DMS53 (cell line): Measurements from ENCODE around the gene CHGA.
A peak's percentile ranks its signal among the peaks of the same experiment; 100 is the strongest.

Experiments used
- DNase-seq: peaks from one replicate; lab custom pipeline; 2025; lab: John Stamatoyannopoulos, UW

Gene CHGA

DNA sequence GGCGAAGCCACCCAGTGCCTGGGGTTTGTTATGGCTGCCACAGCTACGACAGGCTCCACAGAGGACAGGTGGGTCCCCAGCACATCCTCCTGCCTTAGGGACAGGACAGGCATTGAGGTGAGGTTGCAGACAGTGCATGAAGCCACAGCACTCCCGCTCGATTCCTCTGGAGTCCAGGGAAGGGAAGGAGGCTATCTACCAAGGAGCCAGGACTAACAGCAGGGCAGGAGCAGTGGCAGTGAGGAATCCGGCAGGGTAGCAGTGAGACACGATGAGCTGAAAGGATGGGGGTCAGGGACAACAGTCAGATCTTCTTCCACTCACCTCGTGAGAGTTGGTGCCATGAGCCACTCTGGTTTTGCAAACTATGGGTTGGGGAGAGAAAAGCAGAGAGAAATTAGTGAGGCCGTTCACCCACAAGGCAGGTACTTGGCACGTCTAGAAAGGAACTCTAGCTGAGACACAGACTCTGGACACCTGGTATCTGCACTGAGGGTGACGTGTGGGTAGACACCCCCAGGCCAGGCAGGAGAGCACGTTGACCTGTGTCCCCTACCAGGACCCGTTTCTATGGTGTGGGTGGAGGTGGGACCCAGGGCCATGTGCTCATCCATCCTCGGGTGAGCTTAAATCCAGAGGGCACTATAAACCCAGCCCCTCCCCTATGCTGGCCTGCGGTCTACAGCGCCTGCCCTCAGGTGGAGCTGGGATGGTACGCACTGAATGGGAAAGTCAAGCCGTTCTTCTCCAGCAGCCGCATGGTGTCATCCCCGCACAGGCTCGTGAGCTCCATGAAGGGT lies 39.3 kb downstream of the CHGA start:
- DNase-seq, result no peak

DNA sequence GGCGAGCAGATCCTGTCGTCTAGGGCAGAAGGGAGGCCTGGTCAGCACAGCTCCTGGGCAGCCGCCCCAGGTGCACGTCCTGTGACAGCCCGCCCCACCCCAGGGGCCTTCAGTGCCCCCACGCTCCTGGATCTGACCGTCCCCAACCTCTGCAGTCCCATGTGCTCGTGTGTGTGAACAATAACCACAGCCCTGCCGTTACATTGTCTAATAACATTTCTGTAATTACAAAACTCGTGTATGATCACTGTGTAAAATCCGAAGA lies 39.8 kb downstream of the CHGA start:
- no peak for DNase-seq

DNA sequence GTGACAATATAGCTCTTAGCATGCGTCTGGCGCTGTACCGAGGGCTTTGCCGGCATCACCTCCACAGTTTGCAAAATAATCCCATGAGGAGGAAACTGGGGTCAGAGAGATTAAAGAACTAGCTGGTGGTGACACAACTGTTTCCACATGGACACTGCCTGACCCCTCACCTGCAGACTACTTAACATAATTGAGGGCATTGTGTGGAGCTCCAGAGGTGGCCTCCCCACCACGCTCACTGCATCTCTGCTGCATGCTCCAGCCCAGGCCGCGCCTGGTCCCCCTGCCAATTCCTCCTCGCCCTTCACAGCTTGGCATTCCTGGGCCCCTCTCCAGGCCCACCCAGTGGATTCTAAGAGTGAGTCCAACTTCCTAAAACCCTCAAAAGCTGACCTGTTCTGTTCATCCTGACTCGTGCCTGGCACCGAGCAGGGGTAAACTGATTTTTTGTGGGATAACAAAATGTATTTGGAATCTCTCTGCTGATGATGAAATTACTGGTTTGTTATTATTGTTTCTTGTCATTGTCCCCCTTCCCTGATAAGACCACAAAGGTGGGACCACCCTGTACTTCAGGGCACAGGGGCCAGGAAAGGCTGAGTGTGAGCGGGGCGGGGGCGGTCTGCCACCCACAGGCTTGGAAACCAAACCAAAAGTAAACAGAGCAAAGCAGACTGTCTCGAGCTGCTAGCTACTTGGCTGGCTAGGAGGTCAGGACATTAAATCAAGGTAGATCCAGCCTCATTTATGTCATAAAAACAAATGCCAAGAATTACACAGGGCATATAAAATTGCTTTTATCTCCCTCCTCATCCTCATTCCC lies 40.6 kb downstream of the CHGA start:
- DNase-seq, result no peak

DNA sequence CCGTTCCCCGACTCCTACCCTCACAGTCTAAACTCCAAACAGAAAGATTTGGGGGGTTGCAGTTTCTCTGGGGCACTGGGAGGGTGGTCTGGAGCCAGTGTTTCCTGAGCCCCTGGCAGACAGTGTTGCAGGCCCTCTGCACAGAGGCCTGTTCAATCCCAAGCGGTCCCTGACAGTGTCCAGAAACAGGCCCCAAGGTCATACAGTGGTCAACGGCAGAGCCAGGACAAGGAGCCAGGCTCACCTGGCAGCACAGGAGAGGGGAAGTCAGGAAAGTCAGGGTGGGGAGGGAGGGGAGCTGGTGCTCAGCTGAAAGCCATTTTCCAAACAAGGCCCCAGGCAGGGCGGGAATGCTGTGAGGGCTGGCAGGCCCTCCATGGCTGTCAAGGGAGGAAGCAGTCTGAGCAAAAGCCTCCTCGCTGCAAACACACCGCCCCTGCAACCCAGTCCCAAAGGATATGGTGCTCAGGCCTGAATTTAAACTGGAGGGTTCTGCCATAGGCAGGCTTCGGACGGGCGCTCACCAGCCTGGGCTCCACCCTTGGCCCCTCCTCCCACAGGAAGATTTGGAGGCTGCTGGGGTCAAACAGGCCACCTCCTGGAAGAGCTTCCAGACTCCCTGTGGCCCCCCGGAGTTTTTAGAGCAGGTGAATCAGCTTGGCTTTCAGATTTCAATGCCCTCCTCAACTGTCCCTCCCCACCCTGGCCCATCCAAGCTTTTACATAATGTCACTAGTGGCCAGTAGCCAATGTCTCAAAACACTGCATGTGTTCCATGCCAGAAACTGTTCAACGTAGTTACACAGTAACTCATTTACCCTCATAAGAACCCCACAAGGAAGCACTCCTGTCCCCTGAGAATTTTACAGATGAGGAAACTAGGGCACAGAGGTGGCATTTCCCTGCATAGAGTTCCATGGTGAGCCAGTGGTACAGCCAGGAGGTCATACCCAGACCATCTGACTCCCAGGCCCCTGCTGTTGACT lies 41.5 kb downstream of the CHGA start:
- DNase-seq, result no peak

DNA sequence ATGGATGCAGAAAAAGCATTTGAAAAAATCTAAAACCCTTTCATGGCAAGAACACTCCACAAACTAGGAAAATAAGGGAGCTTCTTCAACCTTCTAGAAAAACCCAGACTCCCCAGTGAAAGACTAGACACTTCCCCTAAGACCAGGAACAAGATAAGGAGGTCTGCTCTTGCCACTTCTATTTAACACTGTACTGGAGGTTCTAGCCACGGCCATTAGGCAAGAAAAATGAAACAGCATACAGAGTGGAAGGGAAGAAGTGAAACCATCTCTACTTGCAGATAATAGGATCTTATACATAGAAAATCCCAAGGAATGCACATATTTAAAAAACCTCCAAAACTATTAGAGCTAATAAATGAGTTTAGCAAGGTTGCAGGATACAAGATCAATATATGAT lies 42.3 kb downstream of the CHGA start:
- DNase-seq, result no peak

DNA sequence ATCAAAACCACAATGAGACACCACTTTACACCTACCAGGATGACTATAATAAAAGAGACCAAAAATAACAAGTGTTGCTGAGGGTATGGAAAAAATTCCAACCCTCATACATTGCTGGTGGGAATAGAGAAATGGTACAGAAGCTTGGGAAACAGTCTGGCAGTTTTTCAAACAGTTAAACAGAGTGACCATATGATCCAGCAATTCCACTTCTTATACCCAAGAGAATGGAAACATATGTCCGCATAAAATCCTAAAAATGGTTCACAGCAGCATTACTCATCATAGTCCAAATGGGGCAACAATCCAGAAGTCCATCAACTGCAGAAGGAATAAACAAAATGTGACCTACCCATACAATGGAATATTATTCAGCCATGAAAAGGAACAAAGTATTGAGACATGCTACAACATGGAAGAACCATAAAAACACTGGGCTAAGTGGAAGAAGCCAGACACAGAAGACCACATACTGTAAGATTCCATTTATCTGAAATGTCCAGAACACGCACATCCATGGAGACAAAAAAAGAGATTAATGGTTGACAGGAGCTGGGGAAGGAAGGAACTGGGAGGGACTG lies 44.5 kb downstream of the CHGA start:
- no peak for DNase-seq

DNA sequence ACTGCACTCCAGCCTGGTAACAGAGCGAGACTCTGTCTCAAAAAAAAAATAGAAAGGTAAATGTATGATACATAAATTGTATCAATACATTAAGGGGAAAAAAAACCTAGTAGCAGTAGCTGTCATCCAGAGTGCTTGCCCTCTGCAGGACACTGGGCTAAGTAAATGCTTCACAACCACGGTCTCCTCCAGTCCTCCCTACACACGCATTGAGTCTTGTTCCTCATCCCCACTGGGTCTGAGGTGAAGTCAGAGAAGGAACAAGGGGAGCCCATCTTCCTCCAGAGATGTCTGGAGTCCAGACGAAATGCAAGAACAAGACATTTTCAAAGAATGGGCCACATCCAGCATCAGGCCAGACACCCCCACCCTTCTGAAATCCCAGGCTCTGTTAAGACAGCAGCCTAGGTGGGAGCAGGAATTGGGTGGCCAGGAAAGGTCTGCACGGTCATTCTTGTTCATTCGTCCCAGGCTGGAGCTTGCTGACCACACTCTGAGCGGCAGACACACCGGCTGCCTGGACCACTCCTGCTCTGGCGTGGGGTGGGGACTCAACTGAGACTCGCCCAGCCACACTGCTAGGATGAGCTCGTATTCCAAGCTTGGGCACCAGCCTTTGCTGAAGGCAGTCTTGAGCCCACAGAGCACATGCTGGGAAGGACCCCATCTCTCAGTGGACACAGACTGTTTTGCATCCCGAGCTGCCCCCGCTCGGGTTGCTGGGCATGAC lies 45.5 kb downstream of the CHGA start:
- no peak for DNase-seq

DNA sequence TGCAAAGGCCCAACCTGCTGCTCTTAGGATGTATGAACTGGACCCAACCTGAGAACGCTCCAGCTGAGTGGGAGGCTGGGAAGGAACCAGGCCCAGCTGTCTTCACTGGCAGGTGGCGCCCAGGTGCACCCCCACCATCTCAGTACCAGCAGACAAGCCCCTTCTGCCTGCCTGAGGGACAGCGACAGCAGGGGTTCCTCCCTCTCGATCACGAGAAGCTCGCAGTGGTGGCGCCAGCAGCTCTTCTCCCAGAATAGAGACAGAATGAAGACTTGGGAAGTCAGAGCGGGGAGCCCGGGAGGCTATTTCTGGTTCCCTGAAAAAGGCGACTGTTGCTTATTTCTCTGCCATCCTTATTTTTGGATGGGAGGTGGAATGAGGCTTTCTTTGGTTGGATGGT lies 46.5 kb downstream of the CHGA start:
- no peak for DNase-seq

DNA sequence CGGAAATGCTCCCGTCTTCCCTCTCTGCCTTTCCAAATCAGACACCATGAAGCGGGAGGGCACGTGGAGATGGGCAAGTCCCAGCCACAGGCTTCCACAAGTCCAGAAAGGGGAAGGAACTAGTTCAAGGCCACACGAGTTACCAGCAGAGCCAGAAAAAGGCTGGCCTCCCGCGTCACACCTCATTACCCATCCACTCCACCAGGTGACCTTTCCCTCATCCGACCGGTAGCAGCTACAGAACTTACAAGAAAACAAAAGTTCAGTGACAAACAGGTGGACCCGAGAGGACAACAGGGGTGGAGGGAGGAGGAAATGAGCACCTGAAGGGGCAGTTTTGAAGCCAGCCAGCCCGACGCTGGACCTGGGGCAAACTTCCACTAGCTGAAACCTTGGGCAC lies 46.9 kb downstream of the CHGA start:
- no peak for DNase-seq

DNA sequence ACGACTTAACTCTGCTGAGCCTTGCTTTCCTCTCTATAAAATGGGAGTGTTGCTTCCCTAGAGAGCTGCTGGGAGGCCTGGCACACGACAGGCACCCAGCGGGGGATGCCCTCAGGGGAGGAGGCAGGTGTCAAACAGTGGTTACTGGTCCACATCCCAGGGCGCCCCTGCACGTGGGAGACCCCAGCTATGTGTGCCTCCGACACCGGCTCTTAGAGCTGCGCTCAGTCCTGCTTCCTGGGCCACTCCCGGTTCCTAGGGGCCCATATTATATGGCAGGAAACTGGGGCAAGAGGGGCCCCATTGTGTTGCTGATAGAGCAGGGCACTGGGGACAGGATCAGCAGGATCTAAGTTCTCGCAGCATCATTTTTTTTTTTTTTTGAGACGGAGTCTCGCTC lies 47.3 kb downstream of the CHGA start:
- no peak for DNase-seq

DNA sequence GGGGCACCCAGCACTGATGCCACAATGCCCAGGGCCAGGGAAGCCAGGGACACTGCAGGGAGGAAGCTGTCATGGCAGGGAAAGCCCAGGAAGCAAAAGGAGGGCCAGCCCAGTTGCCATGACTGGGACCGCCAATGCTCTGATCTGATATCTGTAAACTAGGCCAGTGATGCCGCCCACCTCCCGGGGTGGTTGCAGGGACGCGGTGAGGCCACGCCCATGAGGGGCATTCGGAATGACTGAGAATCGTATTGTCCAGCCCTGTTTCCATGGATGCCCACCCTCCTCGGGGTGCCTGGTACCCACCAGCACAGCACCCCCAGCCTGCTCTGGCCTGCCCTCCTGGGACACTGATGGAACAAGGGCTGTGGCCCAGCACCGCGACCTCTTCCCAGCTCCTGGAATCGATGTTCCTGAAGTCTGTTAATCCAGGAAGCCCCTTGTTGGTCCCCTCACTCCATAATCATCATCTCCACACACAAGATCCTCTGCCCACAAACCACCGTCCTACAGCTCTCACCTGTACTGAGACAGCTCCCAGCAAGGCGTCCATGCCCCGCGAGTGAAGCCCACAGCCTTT lies 48.7 kb downstream of the CHGA start:
- no peak for DNase-seq

DNA sequence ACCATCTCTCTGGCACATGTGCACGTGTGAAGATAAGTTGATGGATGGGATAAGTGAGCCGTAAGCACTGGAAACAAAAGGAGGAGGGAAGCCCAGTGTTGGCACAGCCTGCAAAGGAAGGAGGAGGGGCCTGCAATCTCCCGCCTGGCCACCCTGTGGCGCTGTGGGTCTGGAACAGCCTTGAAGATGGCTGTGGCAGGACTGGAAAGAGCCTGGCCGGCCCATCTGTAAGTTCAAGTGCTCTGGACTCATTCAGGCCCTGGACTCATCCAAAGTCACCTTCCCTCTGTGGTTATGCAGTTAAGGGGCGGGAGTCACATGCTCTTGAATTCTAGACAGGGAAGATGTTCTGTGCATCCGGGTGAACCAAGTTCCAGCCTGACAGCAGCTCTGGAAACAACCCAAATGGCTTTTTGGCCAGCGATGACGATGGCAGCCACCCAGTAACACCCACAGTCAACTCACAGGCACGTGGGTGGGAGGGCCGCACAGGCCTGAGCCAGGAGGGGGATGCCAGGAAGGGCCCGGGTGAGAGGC lies 50.4 kb downstream of the CHGA start:
- peak; percentile 17 for DNase-seq

DNA sequence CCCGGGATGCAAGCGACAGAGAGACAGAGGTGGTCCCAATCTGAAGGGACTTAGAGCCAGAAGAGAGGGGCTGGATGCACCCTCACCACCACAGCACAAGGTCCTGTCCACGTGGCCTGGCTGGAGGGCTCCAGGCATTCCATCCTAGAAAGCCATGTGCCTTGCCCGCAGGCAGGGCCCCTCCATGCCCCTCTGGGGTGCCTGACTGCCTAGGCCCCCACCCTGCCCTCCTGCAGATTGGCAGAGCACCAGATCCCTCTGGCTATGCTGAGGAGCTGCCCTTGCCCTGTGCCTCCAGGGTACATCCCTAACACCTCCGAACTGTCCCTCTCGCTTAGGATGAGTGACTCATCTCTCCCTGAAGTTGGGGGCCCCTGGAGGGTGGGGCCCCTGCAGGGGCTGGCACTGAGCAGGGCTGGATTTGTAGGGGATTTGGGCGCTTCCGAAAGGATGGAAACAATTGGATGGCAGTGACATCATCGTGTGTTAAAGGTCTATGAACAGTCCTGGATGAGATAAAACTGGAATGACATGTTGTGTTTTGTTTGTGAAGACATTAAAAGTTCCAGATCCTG lies 50.9 kb downstream of the CHGA start:
- no peak for DNase-seq

DNA sequence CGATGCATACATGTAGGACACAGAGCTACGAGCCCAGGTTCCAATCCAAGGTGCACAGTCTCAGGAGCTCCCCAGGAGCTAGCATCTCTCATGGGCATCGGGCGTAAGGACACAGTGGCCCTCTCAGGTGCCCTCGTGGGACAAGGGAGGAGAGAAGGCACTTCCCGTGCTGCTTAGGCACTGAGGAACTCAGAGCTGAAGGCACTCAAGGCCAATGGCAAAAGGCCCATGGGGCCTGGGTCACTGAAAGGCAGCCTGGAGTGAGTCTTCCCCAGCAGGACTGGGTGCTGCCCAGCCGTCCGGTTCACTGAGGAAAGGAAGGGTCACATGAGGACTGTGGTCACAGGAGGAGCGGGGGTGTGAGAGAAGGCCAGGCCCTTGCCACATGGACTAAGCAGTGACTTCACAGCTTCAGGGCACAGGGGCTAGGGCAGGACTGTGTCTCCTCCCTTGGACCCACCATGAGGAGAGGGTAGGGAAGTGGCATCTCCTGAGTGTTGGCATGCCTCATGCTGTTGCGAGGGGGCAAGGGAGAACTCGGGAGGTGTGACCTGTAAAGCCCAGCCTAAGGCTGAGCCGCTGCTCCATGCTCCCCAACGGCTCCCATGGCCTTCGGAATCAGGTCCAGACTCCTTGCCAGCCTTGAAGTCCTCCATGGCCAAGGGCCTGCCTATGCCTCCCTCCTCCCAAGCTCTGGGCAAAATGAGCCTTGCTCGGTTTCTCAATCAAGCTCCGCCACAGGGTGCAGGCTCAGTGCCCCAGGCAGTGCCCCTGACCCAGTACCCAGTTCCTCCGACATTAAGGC lies 51.8 kb downstream of the CHGA start:
- no peak for DNase-seq

DNA sequence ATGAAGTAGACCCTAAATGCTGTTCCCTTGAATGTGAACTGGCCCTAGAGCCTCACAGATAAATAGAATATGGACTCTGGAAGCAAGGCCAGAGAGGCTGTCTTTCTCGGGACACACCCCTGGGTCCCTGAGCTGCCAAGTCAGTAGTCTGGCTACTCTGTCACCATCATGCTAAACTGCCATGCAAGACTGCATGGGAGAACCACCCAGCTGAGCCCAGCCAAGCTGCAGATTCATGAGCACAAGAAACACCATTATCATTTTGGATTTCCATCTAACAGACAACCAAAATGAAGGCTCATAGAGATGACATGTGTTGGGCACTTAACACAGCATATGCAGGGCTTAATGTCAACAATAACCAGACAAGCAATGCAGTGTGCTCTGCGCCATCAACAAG lies 53.3 kb downstream of the CHGA start:
- DNase-seq, result no peak

DNA sequence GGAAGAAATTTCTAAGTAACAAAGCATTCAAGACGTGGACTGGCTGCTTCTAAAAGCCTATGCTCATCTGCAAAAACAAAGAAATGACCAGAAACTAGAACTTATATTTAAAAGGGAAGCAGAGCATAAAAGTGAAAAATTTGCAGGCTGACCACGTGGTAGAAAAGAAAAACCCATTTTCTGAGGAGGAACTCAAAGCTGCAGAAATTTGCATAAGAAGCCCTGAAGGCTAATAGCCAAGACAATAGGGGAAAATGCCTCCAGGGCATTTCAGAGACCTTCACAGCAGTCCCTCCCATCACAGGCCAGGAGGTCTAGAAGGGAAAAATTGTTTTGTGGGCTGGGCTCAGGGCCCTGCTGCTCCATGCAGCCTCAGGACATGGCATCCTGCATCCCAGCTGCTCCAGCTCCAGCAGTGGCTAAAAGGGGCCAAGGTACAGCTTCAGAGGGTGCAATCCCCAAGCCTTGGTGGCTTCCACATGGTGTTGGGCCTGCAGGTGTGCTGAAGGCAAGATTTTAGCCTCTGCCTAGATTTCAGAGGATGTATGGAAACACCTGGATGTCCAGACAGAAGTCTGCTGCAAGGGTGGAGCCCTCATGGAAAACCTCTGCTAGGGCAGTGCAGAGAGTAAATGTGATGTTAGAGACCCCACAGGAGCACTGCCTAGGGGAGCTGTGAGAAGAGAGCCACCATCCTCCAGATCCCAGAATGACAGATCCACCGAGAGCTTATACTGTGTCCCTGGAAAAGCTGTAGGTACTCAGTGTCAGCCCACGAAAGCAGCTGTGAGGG lies 55.5 kb downstream of the CHGA start:
- DNase-seq, result no peak

DNA sequence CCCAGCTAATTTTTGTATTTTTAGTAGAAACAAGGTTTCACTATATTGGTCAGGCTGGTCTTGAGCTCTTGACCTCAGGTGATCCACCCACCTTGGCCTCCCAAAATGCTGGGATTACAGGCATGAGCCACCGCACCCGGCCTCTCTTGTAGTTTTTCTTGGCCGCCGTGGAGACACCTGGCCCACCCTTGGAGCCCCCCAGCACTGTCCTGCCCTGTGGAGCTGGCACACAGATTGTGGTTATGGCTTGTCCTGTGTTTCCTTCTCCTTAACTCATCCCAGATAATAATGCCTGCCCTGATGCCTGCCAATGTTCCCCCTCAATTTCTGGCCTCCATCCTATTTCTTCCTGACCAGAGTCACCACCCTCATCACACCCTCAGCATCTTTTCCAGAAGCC lies 57.9 kb downstream of the CHGA start:
- no peak for DNase-seq

DNA sequence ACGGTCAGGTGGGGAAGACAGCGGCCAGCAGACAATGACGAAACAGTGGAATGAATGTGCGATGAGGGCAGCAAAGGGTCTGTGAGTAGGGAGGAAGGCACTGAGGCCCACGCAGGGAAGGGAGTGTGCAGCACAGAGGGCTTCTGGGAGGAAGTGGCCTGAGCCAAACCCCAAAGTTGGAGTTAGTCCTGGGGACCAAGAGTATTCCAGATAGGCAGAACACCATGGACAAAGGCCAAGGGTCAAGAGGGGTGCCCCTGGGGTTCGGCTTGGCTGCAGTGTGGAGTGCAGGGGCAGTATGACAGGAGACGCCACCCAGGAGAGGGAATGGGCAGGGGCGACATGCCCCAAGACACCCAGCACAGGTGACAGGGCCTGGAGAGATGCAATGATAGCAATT lies 58.8 kb downstream of the CHGA start:
- no peak for DNase-seq

DNA sequence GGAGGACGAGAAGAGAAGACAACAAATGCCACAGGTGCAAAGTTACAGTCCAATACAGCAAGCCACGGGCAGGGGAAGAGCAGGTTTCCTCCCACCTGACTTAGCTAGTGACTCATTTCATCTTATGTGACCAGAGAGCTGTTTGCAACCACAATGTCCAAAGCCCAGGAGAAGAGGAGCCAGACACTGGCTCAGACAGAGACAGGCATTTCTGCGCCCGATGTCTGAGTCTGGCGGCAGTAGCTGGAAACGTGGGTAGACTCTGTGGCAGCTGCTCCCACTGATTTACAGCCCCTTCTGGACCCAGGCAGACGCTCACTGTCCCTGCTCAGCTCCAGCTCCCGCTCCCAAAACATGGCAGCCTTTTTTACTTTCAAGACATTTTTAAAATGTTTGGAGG lies 60.0 kb downstream of the CHGA start:
- DNase-seq, result no peak
